Adrenal gland (tissue), 12 donors: ENCODE data around the gene HELT. TPM values are rescaled to one million over a fixed set of nuclear protein-coding genes. Genes with fewer than 3 reads are reported as not detected.

ENCODE experiments used
- DNase-seq, 7 donors: peaks; one replicate each; pipeline ENCODE4 v3.0.0-alpha.2; 2019 to 2020
- H3K27ac ChIP-seq, 5 donors: fragments of 200-600 bp; sonication (generic) in 4 of 5; 1 replicate in 3 of 5; 2 replicates in 2 of 5; pipeline versions ENCODE4 v1.5.1 to v1.8.0; 2016 to 2020; ENCODE audit warnings: mild to moderate bottlenecking in 1 of 5
- H3K27me3 ChIP-seq: fragments of 200-600 bp; 2 replicates; pipeline ENCODE4 v1.8.0; 2021
- H3K36me3 ChIP-seq, 2 donors: fragments of 200-600 bp; replicated peaks in 1 of 2; 1 replicate in 1 of 2; 2 replicates in 1 of 2; pipeline versions ENCODE4 v1.5.1 to v1.8.0; 2018 to 2022
- H3K4me1 ChIP-seq, 2 donors: fragments of 200-600 bp; replicated peaks in 1 of 2; 1 replicate in 1 of 2; 2 replicates in 1 of 2; pipeline versions ENCODE4 v1.5.1 to v1.8.0; 2018 to 2021
- H3K4me3 ChIP-seq, 4 donors: fragments of 200-600 bp; sonication (generic) in 3 of 4; one replicate each; pipeline ENCODE4 v1.5.1; 2016 to 2018
- H3K9me3 ChIP-seq, 3 donors: fragments of 200-600 bp; sonication (generic) in 1 of 3; replicated peaks in 1 of 3; 1 replicate in 2 of 3; 2 replicates in 1 of 3; pipeline versions ENCODE4 v1.5.1 to v1.8.0; 2016 to 2021
- CTCF ChIP-seq, 6 experiments: fragments of 450-650 bp in 4 of 6; fragments of 200-600 bp in 2 of 6; sonication (generic) in 1 of 6; IDR thresholded peaks; 1 replicate in 5 of 6; 2 replicates in 1 of 6; pipeline versions ENCODE4 v1.5.1 to v1.8.0; 2016 to 2021; ENCODE audit warnings: antibody characterized with exemption in 6 of 6, mild to moderate bottlenecking in 2 of 6, moderate library complexity in 1 of 6
- POLR2A ChIP-seq, 2 donors: fragments of 450-650 bp; IDR thresholded peaks; one replicate each; pipeline ENCODE4 v1.6.1; 2017; ENCODE audit warnings: antibody characterized with exemption in 2 of 2, mild to moderate bottlenecking in 2 of 2, moderate library complexity in 1 of 2
- WGBS, 4 donors: extraction: QIAGEN DNeasy Blood & Tissue Kit in 2 of 4; methylation state at CpG; one replicate each; pipeline versions ENCODE4 v1.1.5 to v1.1.7; 2013 to 2017; 5-methylcytosine and 5-hydroxymethylcytosine counted together
- intact Hi-C, 2 donors: fragments of 100-400 bp; cut with DNase I; formaldehyde crosslinking; loops; one replicate each; pipeline versions ENCODE4 v1.14.1 to v1.15.0; 2022 to 2023
- polyA plus RNA-seq, 3 donors: library from polyadenylated mRNA; stranded (reverse); fragments of 200-250 nt in 2 of 3; fragments of 350-450 nt in 1 of 3; fragmentation: Illumina TruSeq in 1 of 3; extraction: RNeasy Lipid Tissue Mini Kit (QIAGEN cat#74804) in 1 of 3; gene quantifications; one replicate each; pipeline ENCODE4 v1.2.3, GENCODE V29; 2013 to 2014
- total RNA-seq, 9 donors: library from RNA; depleted of rRNA in 4 of 9; stranded (reverse); fragments of >200 nt in 4 of 9; fragments of 120-200 nt in 1 of 9; fragmentation: NEBNext Ultra II Directional in 1 of 9; extraction: Animal tissue kit (Norgen Biotek cat#: 25700) in 1 of 9; gene quantifications; one replicate each; pipeline versions ENCODE4 v1.1.0 to v1.2.4, GENCODE V29; 2013 to 2023
- donor health status: healthy with polysubstance abuse.
- donor health status: Bipolar disorder and iron deficiency.
- donor health status: DM: yes; HTN: yes; CAD: no.
- donor health status: DM: no; HTN: no; CAD: no.
- donor health status: DM: no; HTN: no; CAD: no.
- donor health status: DM: yes; HTN: yes; CAD: no.

HELT gene
- total and polyA plus RNA-seq, 12 donors = not detected

DNA sequence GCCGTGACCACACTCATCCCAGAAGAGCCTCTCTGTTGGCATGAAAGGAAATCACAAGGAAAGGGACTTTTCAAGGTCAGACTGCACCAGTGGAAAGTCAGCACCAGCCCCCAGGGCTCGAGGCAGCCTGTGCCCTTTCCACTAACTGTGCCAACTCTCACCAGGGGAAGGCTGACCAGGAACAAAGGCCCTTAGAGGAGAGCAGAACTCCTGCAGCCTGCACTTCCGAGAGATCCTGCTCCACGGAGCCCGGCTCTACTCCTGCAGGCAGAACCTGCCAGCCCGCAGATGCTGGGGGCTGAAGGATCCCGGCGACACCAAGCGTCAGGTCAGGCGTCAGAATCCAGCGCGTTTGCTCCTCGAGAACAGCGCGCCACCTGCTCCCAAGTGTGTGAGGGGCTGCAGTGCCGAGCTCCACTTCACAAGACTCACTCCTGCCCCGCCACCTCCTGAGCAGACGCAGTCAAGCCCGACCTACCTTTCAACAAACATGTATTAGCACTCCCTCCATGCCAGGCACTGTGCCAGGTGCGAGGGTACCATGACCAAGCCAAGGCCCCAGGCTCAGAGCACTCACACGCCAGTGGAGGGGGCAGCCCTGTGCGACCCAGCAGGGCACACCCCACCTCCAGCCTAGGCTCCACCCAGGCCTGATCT, 13.6 kb upstream of the HELT start:
- intact Hi-C loops = no loop called here
- H3K4me3 ChIP-seq = peak overlapping the region in 1 of 4 donors; percentile 14
- WGBS, 4 donors = 16 to 26% (median 20%) methylated on average over 9 to 22 of the region's 22 CpGs
- TF ChIP-seq CTCF (IDR thresholded peaks at IDR 0.05) = no peak
- TF ChIP-seq POLR2A (IDR thresholded peaks at IDR 0.05) = no peak
- H3K4me1 ChIP-seq = peaks cover 5 to 12% of the 10 kb centered on the region in 2 donors
- peaks cover 10% of the 10 kb centered on the region for H3K27me3 ChIP-seq
- no peaks in the 10 kb centered on the region for H3K9me3 ChIP-seq
- DNase-seq = peak in 6 of 7 donors; percentile 20 to 63 (median 32)
- no peak overlapping the region for H3K27ac ChIP-seq
- H3K36me3 ChIP-seq = no peaks in the 10 kb centered on the region

GRCh38 chr4:185005219-185005819, 13.0 kb upstream of the HELT start:
- peak; percentile 71 to 92 (median 85) for DNase-seq
- no peaks in the 10 kb centered on the region for H3K9me3 ChIP-seq
- H3K4me3 ChIP-seq = peak overlapping the region in 1 of 4 donors; percentile 14
- H3K36me3 ChIP-seq = no peaks in the 10 kb centered on the region
- no peak overlapping the region for H3K27ac ChIP-seq
- peaks cover 10% of the 10 kb centered on the region for H3K27me3 ChIP-seq
- intact Hi-C loops = no loop called here
- 5 to 18% (median 6%) methylated on average over 7 to 22 of the region's 22 CpGs for WGBS, 4 donors
- TF ChIP-seq CTCF (IDR thresholded peaks at IDR 0.05) (peak; percentile 70 to 90 (median 84)), POLR2A (IDR thresholded peaks at IDR 0.05) (no peak)
- H3K4me1 ChIP-seq = peaks cover 5 to 12% of the 10 kb centered on the region in 2 donors

DNA sequence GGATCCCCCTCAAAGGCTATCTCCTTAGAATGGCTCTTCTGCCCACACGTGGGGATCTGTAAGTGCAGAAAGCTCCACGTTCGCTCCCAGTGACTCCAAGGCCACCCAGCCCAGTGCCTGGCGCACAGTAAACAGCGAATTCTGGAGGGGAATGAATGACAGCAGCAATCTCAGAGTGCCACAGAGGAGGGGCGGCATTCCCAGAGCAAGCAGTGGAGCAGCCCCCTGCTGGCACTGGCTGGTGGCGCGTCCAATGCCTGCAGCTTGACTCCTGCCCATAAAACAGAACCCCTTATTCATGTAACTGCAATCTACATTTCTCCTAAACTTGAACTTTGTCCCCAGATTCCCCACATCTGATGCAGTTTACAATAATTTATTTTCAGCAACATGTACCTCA, 6.9 kb upstream of the HELT start:
- no peaks in the 10 kb centered on the region for H3K4me1 ChIP-seq
- intact Hi-C loops = no loop called here
- H3K27me3 ChIP-seq = peaks cover 32% of the 10 kb centered on the region
- TF ChIP-seq POLR2A (IDR thresholded peaks at IDR 0.05) (no peak), CTCF (IDR thresholded peaks at IDR 0.05) (peak in 4 of 6 experiments; percentile 9 to 30 (median 16))
- H3K36me3 ChIP-seq = no peaks in the 10 kb centered on the region
- no peak overlapping the region for H3K4me3 ChIP-seq
- no peaks in the 10 kb centered on the region for H3K9me3 ChIP-seq
- DNase-seq = peak in 1 of 7 donors; percentile 16
- 26 to 39% (median 29%) methylated on average over 6 to 8 of the region's 8 CpGs for WGBS, 4 donors
- H3K27ac ChIP-seq = no peak overlapping the region

DNA sequence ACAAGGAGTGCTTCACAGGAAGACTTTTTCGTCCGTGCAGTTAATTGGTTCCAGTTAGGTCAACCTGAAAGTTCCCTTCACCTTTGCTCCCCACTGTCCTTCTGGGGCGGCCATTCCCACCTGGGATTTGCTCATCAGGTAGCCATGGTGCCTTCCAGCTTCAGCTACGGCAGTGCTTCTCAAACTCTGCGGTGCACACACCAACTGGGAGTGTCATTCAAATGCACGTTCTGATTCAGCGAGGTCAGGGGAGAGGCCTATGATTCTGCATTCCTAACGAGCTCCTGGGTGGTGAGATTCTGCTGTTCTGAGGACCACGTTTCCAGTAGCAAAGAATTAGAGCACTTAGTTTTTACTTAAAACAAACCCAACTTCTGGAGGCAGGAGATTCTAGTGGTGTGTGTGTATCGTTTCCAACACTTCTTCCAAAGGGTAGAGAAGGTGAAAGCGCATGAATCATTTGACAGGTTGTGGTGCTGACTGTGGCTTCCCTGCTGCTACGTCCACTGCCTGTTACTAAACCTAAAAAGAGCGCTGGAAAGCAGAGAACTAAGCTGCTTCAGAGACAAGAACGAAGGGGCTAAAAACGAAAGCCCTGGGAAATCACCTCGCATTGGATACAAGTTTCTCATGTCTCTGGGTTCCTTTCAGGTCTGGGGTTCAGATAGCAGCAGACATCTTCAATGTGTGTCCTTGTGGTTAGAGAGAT, 4.7 kb upstream of the HELT start:
- 34 to 50% (median 47%) methylated on average over 15 to 16 of the region's 16 CpGs for WGBS, 4 donors
- no peaks in the 10 kb centered on the region for H3K36me3 ChIP-seq
- intact Hi-C loops = no loop called here
- no peaks in the 10 kb centered on the region for H3K9me3 ChIP-seq
- H3K4me1 ChIP-seq = no peaks in the 10 kb centered on the region
- peaks cover 42% of the 10 kb centered on the region for H3K27me3 ChIP-seq
- DNase-seq = no peak
- H3K4me3 ChIP-seq = no peak overlapping the region
- H3K27ac ChIP-seq = no peak overlapping the region
- no peak for TF ChIP-seq CTCF (IDR thresholded peaks at IDR 0.05)
